Heart left ventricle (tissue), 13 donors: ENCODE results near the gene TRAM2.

Experiments
- CTCF ChIP-seq, 12 donors: fragments of 200-600 bp; sonication (generic) in 4 of 12; IDR thresholded peaks; one replicate each; pipeline versions ENCODE4 v1.5.0 to v1.8.0; 2018 to 2022; ENCODE audit warnings: antibody characterized with exemption in 12 of 12, mild to moderate bottlenecking in 5 of 12
- POLR2A ChIP-seq, 2 donors: fragments of 450-650 bp; IDR thresholded peaks; one replicate each; pipeline ENCODE4 v1.6.1; 2017; ENCODE audit warnings: antibody characterized with exemption in 2 of 2, mild to moderate bottlenecking in 2 of 2, moderate library complexity in 2 of 2
- donor health status: ischemic (EF 13 %, LVEDD 7.1; RV severe dilation, severe dysfunction).
- donor health status: DM: no; HTN: yes; CAD: no.
- donor health status: DM: no; HTN: no; CAD: no.
- donor health status: ischemic (EF 25% LVEDD 6.9; RV normal size, moderate dysfunction).
- donor health status: ischemic (EF 25% LVEDD 5.7; RV mildly dilated, moderate dysfunction).
- donor health status: ischemic (EF 35%, LVEDD 5.7; RV mildly dilated, moderate dysfunction).
- donor health status: nonischemic (EF 11% LVEDD 7.7; RV severe dilation, severe dysfunction).
- donor health status: DM: yes; HTN: yes; CAD: no.
- donor health status: PGD.
- donor health status: ischemic (EF 29% LVEDD 5.4; RV normal size, mild dysfunction).
- donor health status: nonischemic (EF 23%, LVEDD 6.1; RV moderate dilation, normal function).

GRCh38 chr6:52610745-52611355 lies 34.0 kb upstream of the TRAM2 start:
- no peak for TF ChIP-seq POLR2A (IDR thresholded peaks at IDR 0.05)
- TF ChIP-seq CTCF (IDR thresholded peaks at IDR 0.05): no peak
